ENCODE results near the gene FLOT2.
"Not testable (repeated sequence)": the region's sequence is repeated elsewhere in the genome, so short reads cannot be mapped to it uniquely, and the experiment has no call there.

Gene FLOT2

GRCh38 chr17:28896884-28897768, at the start of gene FLOT2:
TSS of gene FLOT2 (minus strand) at chr17:28897733. CDS start at chr17:28897574, 159 bp downstream.
- DNase-seq, result peak; percentile 61

- no peak for DNase-seq
These were observed 48.7 kb upstream of the FLOT2 start for GRCh38 chr17:28946239-28946638.

DNA sequence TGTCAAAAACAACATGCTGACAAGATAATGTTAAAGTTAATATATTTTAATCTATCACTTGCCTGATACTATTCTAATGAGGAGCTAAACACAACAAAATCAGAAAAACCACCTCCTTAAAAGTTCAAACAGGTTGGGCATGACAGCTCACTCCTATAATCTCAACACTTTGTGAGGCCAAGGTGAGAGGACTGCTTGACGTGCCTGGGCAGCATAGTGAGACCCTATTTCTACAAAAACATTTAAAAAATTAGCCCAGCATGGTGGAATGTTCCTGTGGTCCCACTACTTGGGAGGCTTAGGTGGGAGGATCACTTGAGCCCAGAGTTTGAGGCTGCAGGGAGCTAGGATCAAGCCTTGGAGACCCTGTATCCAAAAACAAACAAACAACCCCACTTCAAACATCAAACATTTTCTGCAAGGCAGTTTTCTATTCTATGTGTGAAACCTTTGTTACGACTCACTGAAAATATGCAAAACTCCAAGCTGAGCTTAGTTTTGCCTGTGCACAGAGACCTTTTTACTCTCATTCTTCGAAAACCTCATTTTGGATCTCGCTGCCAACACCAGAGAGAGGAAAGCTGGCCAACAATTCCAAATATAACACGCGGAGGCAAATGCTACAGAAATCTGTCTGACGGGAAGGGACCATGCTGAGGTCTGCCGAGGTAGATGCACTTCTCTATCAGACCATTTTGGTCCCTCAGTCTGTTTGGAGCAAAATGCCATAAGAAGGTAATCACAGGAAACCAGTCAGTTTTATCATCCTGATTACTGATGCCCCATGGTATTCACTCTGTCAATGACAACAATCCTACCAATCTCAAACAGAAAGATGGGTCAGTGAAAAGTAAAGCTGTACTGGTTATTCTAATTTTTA, 47.6 kb upstream of the FLOT2 start:
- no peak for DNase-seq

DNA sequence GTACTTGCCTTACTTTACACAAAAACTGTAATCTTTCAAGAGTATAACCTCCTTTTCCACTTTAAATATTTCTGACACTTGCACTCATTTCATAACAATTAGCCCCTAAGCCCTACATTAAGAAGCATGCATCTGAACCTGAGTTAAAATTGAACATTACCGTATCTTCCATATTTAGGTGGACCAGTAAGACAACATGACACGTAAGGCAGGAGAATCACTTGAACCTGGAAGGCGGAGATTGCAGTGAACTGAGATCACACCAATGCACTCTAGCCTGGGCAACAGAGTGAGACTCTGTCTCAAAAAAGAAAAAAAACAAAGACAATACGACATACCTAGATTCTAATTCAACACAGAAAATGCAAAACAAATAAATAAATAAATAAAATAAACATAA, 46.8 kb upstream of the FLOT2 start:
- no peak for DNase-seq

DNA sequence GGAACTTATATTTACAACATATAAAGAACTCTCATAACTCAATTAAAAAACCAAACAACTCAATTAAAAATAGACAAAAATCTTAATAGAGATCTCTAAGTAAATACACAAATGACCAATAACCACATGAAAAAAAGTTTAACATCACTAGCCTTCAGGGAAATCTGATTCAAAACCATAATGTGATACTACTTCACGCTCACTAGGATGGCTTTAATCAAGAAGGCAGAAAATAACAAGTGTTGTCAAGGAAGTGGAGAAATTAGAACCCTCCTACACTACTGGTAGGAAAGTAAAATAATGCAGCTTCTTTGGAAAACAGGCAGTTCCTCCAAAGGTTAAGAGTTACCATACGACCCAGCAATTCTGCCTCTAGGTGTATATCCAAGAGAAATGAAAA, 45.4 kb upstream of the FLOT2 start:
- DNase-seq, result no peak

GRCh38 chr17:28941251-28941650, 43.7 kb upstream of the FLOT2 start:
- no peak for DNase-seq

DNA sequence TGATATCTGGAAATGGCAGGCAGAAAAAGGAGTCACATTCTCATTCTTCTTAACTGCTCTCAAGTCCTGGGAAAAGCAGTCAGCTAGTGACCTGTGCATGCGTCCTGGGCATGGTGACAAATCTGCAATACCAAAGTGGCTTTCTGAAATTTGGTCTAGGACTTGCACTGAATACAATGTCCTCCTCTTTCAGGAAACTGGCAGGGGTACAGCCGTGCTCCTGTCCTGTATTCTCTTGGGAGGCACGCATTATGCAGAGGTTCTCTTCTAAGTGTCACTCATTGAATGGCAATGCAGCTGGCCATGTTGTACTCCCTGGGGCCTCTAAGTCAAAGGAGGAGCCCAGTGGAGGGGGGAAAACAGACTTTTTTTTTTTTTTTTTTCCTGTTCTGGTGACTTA, 43.1 kb upstream of the FLOT2 start:
- DNase-seq, result no peak

- DNase-seq, result no peak
These were observed 42.6 kb upstream of the FLOT2 start for GRCh38 chr17:28940142-28940541.

GRCh38 chr17:28938552-28938951, 41.0 kb upstream of the FLOT2 start:
- DNase-seq, result no peak

DNA sequence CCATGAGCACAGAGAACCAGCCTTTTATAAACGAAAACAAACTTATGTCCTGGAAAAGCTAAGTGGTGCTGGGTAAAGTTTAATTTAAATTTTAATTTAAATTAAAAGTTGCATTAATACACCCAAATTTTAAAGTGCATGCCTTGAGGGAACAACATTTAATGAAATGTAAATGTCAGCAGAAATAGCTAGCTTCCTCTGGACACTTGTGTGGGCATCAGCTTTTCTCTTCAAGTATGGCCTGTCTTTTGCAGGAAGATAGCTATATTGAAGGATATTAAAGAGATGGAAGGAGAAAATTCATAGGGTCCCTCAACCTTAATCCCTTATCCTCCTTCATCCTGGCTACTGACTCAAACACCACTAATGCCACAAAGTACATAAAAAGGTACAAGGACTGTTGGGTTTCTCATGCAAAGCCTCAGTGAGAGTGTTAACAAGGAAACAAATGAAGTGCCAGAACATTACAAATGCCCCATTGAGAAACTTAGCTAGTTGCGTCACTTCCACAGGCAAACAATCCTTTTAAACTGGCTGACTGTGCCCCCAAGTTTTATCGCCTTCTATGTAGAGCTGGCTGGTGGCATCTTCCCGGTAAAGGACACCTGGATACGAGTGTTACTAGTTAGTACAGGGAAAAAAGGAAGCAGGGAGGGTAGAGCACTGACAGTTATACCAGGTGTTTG, 39.7 kb upstream of the FLOT2 start:
- DNase-seq, result no peak

DNA sequence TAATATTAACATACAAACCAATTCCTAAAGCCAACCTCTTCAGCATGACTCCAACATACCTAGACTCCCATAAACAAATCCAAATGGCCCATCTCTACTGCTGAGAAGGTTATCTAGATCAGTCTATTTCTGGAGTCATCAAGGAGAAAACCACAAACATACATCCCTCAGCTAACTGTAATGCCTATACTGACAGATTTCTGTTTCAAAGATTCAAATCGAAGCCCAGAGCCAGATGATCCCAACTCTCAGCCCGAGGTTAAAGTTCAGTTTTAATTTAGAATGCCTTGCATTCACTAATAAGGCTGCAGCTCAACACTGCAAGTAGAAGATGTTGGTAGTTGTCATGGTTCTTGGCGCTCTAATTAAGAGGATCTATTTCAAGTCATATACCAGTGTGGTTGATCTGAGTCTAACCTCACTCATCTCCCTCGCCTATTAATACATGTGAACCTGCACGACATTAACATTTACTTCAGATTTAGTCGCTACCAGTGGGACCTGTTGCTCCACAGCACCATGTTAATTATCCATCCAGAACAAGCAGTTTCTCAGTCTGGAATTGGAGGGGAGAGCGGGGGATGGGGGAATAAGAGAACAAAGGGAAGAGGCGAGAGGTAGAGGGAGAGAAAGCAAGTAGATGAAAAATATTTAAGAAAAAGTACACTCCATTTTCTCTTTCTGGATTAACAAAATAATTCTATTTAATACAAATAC, 38.4 kb upstream of the FLOT2 start:
- DNase-seq, result no peak

DNA sequence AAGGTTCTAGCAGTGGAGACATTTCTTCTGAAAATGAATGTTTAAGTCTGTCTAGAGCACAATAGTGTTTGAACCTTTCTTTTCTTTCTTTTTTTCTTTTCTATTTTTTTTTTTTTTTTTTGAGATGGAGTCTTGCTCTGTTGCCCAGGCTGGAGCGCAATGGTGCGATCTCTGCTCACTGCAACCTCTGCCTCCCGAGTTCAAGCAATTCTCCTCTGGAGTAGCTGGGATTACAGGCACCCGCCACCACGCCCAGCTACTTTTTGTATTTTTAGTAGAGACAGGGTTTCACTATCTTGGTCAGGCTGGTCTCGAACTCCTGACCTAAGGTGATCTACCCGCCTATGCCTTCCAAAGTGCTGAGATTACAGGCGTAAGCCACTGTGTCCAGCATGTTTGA, 37.0 kb upstream of the FLOT2 start:
- DNase-seq, result not testable (repeated sequence)

DNA sequence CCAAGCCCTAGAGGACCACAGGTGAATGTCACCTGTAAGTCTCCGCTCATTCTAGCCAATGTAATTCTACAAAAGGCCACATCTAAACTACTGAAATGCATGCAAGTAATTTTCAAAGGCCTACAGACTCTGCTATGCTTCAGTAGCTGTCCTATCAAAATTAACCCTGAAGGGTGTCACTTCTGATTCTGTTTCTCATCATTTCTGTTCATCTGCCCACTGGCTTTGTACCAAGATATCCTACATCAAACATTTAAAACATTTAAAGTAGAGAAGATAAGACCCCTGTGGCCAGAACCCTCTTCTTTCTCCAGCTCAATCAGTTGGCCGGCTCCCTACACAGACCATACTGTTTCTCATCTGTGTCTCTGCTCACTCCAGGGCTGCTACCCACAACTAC, 32.3 kb upstream of the FLOT2 start:
- no peak for DNase-seq

DNA sequence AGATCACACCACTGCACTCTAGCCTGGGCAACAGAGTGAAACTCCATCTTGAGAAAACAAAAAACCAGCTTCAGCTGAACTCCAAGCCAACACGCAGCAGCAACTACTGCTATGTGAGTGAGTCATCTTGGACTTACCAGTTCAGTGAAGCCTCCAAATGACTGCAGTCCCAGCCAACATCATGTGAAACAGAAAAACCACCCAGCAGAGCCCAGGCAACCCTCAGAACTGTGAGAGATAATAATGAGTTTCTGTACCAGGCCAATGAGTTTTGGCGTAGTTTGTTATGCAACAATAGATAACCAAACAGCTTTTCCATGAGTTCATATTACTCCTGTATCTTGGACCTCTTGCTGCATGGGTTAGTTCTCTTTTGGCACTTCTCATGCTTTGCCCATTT, 30.5 kb upstream of the FLOT2 start:
- no peak for DNase-seq

- no peak for DNase-seq
These were observed 29.3 kb upstream of the FLOT2 start for GRCh38 chr17:28926786-28927185.

- DNase-seq, result no peak
These were observed 28.8 kb upstream of the FLOT2 start for GRCh38 chr17:28926366-28926765.

DNA sequence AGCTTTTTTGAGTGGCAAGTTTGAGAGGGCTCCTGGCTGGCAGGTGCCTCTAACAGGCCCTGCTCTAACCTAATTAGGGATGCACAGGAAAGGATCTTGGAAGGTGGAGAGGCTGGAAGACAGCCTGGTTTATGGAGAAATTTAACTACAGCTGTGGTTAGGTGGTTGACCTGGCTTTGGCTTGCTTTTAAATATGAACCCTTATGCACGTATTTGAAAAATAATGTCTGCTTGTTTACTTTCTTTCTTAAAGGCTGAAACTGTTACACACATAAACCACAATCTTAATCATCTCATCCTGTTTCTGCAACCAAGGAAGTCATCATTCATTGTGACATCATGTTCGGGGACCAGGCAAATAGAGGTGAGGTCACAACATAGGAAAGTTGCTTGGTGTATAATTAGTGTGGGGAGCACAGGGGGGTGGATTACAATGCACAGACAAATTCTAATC, 28.4 kb upstream of the FLOT2 start:
- no peak for DNase-seq

- DNase-seq, result no peak
These were observed 22.7 kb upstream of the FLOT2 start for GRCh38 chr17:28920201-28920600.

- no peak for DNase-seq
These were observed 20.8 kb upstream of the FLOT2 start for GRCh38 chr17:28918295-28918694.

DNA sequence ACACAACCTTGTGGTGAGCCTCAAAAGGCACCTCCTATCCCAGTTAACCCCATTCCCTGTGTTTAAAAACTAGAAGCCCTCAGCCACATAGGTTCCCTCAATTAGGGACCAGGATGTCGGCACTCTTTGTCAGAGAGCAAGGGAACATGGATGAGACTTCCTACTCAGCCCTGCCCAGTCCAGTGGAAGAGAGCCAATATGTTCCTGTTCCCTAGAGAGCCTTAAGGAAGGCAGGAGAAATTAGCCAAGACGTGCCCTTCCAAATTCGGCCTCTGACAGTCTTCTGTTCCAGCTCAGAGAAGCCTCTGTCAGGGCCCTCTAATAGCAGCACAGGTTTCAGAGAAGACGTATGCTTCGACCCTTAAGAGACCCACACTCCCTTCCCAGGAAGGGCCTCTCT, 19.9 kb upstream of the FLOT2 start:
- no peak for DNase-seq

- no peak for DNase-seq
These were observed 19.5 kb upstream of the FLOT2 start for GRCh38 chr17:28917029-28917428.

GRCh38 chr17:28916302-28916934, 18.9 kb upstream of the FLOT2 start:
- peak; percentile 28 for DNase-seq

All from NCI-H524 treated with DMSO at 0.1 percent for 48 hours (cell line).